Neural progenitor cell (in vitro differentiated cells): ENCODE data around the gene PGAP1.

Experiments
- EZH2 ChIP-seq: fragments of 200-600 bp; sonication (generic); IDR thresholded peaks from 2 replicates; pipeline ENCODE4 v1.6.1; 2017; ENCODE audit warnings: antibody characterized with exemption, mild to moderate bottlenecking, moderate library complexity
- EZH2phosphoT487 ChIP-seq: fragments of 200-600 bp; sonication (generic); IDR thresholded peaks from 2 replicates; pipeline ENCODE4 v1.6.1; 2017; ENCODE audit warnings: antibody characterized with exemption
- TF ChIP-seq, protein P1 (sequence below): fragments of 200-600 bp; sonication (generic); IDR thresholded peaks from 2 replicates; pipeline ENCODE4 v1.5.1; 2017; ENCODE audit warnings: antibody characterized with exemption, mild to moderate bottlenecking

DNA sequence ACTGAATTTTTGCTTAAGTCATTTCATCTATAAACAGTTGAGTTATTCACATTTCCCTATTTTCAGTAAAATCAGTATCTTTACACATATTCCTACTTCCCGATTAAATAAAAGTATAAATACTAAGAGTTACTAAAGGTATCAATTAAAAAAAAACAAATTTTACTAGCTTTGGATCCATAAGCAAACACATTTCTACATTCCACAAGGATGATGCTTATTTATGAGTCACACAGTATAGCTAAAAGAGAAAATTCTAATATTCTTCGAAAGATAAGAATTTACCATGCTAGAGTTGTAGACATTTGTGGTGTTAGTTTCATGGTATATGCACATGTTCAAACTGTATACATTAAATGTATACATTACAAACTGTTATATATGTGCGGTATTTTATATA lies 23.7 kb downstream of the PGAP1 start:
- TF ChIP-seq, protein P1, sequence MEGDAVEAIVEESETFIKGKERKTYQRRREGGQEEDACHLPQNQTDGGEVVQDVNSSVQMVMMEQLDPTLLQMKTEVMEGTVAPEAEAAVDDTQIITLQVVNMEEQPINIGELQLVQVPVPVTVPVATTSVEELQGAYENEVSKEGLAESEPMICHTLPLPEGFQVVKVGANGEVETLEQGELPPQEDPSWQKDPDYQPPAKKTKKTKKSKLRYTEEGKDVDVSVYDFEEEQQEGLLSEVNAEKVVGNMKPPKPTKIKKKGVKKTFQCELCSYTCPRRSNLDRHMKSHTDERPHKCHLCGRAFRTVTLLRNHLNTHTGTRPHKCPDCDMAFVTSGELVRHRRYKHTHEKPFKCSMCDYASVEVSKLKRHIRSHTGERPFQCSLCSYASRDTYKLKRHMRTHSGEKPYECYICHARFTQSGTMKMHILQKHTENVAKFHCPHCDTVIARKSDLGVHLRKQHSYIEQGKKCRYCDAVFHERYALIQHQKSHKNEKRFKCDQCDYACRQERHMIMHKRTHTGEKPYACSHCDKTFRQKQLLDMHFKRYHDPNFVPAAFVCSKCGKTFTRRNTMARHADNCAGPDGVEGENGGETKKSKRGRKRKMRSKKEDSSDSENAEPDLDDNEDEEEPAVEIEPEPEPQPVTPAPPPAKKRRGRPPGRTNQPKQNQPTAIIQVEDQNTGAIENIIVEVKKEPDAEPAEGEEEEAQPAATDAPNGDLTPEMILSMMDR = no peak
- TF ChIP-seq EZH2 = no peak
- no peak for TF ChIP-seq EZH2phosphoT487
